Measurements from ENCODE around the gene AP2S1.
A peak's percentile ranks its signal among the peaks of the same experiment; 100 is the strongest.
"Not testable (repeated sequence)": the region's sequence is repeated elsewhere in the genome, so short reads cannot be mapped to it uniquely, and the experiment has no call there.

The AP2S1 gene

DNA sequence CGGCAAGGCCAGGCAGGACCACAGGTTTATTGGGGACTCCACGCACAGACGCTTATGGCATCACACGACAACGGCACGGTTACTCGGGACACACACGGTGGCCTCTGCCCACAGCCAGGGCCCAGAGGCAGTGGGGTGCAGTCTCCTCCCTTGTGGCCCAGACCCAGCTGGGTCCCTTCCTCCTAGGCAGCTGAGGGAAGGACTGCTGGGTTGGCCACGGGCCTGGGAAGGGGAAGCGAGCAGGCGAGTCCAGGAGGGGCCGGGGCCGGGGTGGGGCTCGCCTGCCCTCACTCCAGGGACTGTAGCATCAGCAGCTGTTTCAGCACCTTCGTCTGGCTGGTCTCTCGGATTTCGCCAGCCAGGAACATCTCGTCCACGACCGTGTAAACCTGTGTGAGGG, 12.5 kb downstream of the AP2S1 start:
- Mint-ChIP-seq H3K36me3 (ENCODE audit: low read depth) (peaks cover 22% of the 10 kb centered on the region), H3K27me3 (no peaks in the 10 kb centered on the region), H3K4me1 (ENCODE audit: low read depth) (peaks cover 3% of the 10 kb centered on the region), H3K9me3 (no peaks in the 10 kb centered on the region), H3K27ac (no peak overlapping the region), H3K4me3 (no peak overlapping the region)

DNA sequence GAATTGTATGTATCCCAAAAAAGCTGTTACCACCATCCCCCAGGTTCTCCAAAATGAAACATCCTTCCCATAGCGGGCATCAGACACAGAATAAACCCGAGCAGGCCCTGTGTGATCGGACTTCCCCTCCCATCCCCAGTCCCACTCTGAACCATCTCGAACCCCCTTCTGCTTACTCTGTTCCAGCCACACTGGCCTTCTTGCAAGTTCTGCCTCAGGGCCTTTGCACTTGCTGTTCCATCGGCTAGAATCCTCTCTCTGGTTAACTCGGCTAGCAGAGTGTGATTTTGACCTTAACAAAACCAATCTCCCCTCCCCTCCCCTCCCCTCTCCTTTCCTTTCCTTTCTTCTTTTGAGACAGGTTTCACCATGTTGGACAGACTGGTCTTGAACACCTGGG, 15.7 kb downstream of the AP2S1 start:
- no peak overlapping the region for H3K4me3 Mint-ChIP-seq
- H3K27ac Mint-ChIP-seq, result no peak overlapping the region
- no peaks in the 10 kb centered on the region for H3K27me3 Mint-ChIP-seq
- H3K36me3 Mint-ChIP-seq (ENCODE audit: low read depth), result peaks cover 11% of the 10 kb centered on the region
- no peaks in the 10 kb centered on the region for H3K9me3 Mint-ChIP-seq
- H3K4me1 Mint-ChIP-seq (ENCODE audit: low read depth), result peaks cover 2% of the 10 kb centered on the region

DNA sequence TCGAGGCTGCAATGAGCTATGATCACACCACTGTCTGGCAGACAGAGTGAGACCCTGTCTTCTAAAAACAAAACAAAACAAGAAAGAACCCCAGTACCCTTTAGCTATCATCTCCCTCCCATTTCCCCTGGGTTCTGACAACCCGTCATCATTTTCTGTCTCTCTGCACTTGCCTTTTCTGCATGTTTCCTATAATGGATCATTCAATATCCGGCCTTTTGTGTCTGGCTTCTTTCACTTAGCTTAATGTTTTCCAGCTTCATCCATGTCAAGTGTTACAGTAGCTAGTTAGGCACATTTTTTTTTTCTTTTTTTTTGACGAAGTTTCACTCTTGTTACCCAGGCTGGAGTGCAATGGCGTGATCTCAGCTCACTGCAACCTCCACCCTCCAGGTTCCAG, 16.5 kb downstream of the AP2S1 start:
- peaks cover 8% of the 10 kb centered on the region for H3K4me1 Mint-ChIP-seq (ENCODE audit: low read depth)
- no peaks in the 10 kb centered on the region for H3K27me3 Mint-ChIP-seq
- H3K36me3 Mint-ChIP-seq (ENCODE audit: low read depth), result peaks cover 11% of the 10 kb centered on the region
- H3K27ac Mint-ChIP-seq, result no peak overlapping the region
- H3K4me3 Mint-ChIP-seq, result no peak overlapping the region
- no peaks in the 10 kb centered on the region for H3K9me3 Mint-ChIP-seq

DNA sequence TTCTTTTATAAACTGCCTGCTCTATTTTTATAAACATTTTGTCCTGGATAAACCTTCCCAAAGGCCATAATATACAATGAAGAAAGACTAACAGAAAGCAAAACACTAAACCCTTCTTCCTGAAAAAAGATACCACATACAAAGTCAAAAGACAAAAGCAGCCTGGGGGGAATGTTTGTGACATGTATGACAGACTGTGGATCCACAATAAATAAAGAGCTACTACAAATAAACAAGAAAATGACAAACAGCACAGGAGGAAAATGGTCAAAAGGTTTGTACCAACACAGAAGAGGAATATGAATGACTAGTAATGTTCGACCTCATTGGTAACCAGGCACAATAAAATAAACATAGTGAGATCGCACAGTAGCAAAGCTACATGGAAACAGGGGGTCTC, 19.8 kb downstream of the AP2S1 start:
- Mint-ChIP-seq H3K4me1 (ENCODE audit: low read depth) (peaks cover 16% of the 10 kb centered on the region), H3K27me3 (no peaks in the 10 kb centered on the region), H3K27ac (no peak overlapping the region), H3K4me3 (no peak overlapping the region), H3K36me3 (ENCODE audit: low read depth) (no peaks in the 10 kb centered on the region), H3K9me3 (no peaks in the 10 kb centered on the region)

DNA sequence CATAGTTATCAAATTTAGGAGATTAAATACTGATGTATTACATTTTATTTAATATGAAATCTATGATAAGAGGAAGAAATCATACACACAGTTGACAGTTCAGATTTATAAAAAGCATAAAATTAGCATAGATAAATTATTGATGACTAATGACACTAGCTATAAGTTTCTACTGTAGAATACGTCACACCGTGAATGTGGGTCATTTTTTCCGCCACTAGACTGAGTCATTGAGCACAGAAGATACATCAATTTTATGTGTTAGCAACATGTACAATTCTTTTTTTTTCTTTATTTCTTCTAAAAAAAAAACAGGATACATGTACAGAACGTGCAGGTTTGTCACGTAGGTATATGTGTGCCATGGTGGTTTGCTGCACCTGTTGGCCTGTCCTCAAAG, 22.2 kb downstream of the AP2S1 start:
- Mint-ChIP-seq H3K4me3 (no peak overlapping the region), H3K4me1 (ENCODE audit: low read depth) (peaks cover 31% of the 10 kb centered on the region), H3K36me3 (ENCODE audit: low read depth) (no peaks in the 10 kb centered on the region), H3K27ac (peak overlapping the region; percentile 52), H3K9me3 (no peaks in the 10 kb centered on the region), H3K27me3 (no peaks in the 10 kb centered on the region)

DNA sequence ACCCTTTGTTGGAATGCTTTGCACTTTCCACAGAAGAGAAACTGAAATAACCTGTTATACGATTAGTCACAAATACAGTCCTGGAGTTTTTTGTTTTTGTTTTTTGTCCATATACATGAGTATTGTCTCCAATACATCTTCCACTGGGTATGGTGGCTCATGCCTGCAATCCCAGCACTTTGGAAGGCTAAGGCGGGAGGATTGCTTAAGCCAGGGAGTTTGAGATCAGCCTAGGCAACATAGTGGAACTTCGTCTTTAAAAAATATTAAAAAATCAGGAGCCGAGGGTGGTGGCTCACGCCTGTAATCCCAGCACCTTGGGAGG, 25.0 kb downstream of the AP2S1 start:
- H3K4me3 Mint-ChIP-seq, result no peak overlapping the region
- no peaks in the 10 kb centered on the region for H3K27me3 Mint-ChIP-seq
- peaks cover 46% of the 10 kb centered on the region for H3K4me1 Mint-ChIP-seq (ENCODE audit: low read depth)
- peak overlapping the region; percentile 15 for H3K27ac Mint-ChIP-seq
- no peaks in the 10 kb centered on the region for H3K36me3 Mint-ChIP-seq (ENCODE audit: low read depth)
- no peaks in the 10 kb centered on the region for H3K9me3 Mint-ChIP-seq

DNA sequence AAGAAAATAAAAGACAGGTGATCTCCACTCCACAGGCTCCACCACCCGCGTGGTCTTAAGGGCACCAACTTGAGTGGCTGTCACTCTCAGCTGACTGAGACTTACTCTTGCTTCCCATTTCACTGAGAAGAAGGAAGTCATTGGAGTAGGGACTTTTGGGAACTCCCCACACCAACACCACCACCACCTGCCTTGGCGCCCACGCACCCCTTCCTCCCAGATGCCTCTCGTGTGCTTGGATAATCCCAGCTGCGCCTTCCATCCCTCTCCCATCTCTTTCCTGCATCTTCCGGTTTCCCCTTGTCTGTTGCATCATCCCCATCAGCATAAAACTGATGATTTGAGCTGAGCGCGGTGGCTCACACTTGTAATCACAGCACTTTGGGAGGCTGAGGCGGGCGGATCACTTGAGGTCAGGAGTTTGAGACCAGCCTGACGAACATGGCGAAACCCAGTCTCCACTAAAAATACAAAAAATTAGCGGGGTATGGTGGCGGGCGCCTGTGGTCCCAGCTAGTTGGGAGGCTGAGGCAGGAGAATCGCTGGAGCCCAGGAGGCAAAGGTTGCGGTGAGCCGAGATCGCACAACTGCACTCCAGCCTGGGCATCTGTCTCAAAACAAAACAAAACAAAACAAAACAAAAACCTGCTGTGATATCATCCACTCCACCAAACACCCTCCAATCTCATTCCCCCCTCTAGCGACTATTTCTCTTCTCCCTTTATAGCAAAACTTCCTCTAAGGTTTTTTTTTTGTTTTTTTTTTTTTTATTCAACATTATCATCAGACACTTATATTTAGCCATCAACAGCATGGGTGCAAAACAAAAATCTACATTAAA, 25.5 kb downstream of the AP2S1 start:
- peaks cover 52% of the 10 kb centered on the region for H3K4me1 Mint-ChIP-seq (ENCODE audit: low read depth)
- no peak overlapping the region for H3K4me3 Mint-ChIP-seq
- no peaks in the 10 kb centered on the region for H3K27me3 Mint-ChIP-seq
- H3K9me3 Mint-ChIP-seq, result no peaks in the 10 kb centered on the region
- H3K36me3 Mint-ChIP-seq (ENCODE audit: low read depth), result no peaks in the 10 kb centered on the region
- peak overlapping the region; percentile 15 for H3K27ac Mint-ChIP-seq

DNA sequence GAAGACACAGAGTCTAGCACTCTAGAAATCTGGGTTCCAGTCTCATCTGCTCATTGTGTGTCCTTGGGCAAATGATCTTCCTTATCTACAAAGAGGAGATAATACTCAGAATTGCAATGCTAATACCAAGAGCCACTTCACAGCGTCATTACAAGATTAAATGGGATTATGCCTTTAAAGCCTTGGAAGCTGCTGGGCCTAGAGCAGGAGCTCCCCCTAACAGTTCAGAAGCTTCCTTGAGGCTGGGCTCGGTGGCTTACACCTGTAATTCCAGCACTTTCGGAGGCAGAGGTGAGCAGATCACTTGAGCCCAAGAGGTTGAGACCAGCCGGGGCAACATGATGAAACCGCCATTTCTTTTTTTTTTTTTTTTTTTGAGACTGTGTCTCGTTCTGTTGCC, 27.6 kb downstream of the AP2S1 start:
- H3K27ac Mint-ChIP-seq, result no peak overlapping the region
- H3K4me3 Mint-ChIP-seq, result no peak overlapping the region
- H3K36me3 Mint-ChIP-seq (ENCODE audit: low read depth), result no peaks in the 10 kb centered on the region
- H3K4me1 Mint-ChIP-seq (ENCODE audit: low read depth), result peaks cover 46% of the 10 kb centered on the region
- no peaks in the 10 kb centered on the region for H3K27me3 Mint-ChIP-seq
- H3K9me3 Mint-ChIP-seq, result no peaks in the 10 kb centered on the region

DNA sequence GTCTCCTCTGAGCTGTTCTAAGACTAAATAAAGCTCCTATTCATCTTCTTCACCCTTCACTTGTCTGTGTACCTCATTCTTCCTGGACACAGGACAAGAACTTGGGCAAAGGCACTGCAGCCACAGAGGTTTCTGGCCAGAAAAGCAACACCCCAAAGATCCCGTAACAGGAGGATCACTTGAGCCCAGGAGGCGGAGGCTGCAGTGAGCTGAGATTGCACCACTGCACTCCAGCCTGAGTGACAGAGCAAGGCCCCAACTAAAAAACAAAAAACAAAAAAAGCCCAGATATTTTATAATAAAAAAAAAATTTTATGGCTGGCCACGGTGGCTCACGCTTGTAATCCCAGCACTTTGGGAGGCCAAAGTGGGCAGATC, 28.2 kb downstream of the AP2S1 start:
- H3K4me3 Mint-ChIP-seq; H3K36me3 Mint-ChIP-seq (ENCODE audit: low read depth); H3K27me3 Mint-ChIP-seq; H3K9me3 Mint-ChIP-seq: not testable (repeated sequence)
- Mint-ChIP-seq H3K27ac (peak overlapping the region; percentile 49), H3K4me1 (ENCODE audit: low read depth) (peaks cover 46% of the 10 kb centered on the region)

DNA sequence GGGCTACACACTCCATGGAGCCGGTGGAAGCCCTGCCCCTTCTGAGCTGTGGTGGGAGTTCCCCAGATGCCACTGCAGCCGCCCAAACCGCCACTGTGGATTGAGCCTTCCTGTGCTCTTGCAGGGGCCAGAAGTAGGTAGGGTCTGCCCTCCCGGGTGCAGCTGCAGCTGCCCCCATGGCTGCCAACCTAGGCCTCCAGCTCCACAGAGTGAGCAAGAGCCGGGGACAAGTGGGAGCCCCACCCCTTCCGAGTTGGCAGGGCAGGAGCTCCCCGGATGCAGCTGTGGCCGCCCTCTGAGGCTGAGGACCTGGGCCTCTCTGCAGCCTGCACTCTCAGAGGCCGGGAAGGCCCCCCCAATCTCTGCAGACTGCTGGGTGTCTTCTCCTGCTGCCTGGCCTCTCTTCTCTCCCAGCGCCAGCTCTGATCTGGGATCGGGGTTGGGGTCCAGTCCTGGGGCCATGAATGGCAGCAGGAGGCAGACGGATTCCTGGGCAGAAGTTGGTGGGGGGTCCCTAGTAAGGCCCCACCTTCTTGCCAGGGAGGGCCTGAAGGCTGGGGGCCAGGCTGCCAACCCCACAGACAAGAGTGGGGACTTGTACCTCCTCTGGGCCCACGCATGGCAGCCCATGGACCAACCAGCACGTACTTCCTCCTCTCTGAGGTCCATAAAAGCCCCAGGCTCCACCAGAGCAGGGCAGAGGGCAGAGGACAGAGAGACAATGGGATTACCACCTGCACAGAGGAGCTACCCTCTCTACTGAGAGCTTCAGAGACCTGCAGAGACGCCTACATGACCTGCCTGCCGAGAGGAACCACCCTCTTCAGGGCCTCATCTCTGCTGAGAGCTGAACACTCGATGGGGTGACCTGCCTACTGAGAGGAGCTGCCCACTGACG, 28.9 kb downstream of the AP2S1 start:
- Mint-ChIP-seq H3K4me1 (ENCODE audit: low read depth) (peaks cover 46% of the 10 kb centered on the region), H3K27ac (peak overlapping the region; percentile 49), H3K27me3 (no peaks in the 10 kb centered on the region), H3K36me3 (ENCODE audit: low read depth) (no peaks in the 10 kb centered on the region), H3K4me3 (no peak overlapping the region), H3K9me3 (no peaks in the 10 kb centered on the region)

DNA sequence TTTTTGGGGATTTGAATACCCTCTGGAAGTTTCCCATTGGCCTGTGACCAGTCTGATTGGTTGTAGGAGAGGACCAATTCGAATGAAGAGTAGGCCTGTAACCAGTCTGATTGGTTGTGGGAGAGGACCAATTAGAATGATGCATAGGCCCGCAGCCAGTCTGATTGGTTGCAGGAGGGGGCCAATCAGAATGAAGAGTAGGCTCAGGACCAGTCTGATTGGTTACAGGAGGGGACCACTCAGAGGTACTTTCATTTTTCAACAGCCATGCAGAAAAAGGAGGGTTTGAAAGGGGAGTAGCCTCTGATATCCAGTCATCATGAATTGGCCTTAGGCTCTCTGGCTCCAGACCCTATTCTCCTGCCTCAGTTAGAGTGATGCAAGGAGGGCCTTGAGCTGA, 31.8 kb downstream of the AP2S1 start:
- no peaks in the 10 kb centered on the region for H3K36me3 Mint-ChIP-seq (ENCODE audit: low read depth)
- no peaks in the 10 kb centered on the region for H3K9me3 Mint-ChIP-seq
- no peak overlapping the region for H3K4me3 Mint-ChIP-seq
- peaks cover 31% of the 10 kb centered on the region for H3K4me1 Mint-ChIP-seq (ENCODE audit: low read depth)
- no peak overlapping the region for H3K27ac Mint-ChIP-seq
- no peaks in the 10 kb centered on the region for H3K27me3 Mint-ChIP-seq

DNA sequence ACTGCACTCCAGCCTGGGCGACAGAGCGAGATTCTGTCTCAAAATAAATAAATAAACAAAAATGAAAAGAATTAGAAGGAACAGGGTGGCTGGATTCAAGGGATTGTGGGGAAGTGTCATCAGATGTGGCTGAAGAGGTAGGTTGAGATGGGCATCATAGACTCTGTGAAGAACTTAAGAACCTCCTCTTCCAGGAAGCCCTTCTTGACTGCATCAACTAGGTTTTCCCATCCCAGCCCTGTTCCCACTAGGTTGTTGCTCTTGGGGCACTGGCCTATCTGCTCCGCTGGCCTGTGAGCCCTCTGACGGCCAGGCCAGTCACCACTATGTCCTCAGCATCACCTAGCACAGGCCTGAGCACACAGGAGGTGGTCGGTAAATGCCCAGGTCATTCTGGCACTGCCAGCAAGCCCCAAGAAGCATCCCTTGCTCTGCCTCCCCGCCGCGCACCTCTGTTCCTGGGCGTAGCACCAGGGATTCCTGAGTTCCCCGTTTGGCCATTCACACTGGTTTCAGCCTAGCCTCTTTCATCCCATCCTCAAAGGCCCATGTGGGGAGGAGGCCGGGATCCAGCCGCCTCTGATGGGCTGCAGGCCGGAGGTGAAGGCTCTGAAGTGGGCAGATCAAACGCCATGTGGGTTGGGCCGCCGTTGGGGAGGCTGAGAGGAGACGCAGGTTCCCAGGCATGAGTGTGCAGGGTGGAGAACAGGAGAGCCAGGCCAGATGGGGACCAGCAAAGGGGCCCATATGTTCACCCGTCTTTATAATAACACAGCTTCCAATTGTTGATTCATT, 34.6 kb downstream of the AP2S1 start:
- Mint-ChIP-seq H3K36me3 (ENCODE audit: low read depth) (no peaks in the 10 kb centered on the region), H3K9me3 (no peaks in the 10 kb centered on the region), H3K27ac (no peak overlapping the region), H3K4me3 (no peak overlapping the region), H3K27me3 (no peaks in the 10 kb centered on the region), H3K4me1 (ENCODE audit: low read depth) (peaks cover 19% of the 10 kb centered on the region)

DNA sequence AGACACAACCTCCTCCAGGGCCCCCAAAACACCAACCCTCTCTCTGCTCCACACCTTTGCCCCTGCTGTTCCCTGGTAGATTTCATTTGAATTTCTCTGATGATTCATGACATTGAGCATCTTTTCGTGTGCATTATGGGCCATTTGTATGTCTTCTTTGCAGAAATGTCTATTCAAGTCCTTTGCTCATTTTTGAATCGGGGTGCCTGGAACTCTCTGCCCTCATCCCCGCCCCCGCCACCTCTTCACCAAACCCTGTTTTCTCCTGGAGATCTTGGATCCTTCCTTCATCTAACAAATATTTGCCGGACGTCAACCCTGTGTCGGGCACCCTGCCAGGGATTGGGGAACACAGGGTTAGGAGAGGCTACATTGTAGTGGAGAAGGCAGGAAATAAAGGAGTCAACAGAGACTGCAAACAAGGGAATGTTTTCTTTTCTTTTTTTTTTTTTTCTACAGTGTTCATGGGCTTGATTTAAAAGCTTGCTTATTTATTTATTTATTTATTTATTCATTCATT, 36.7 kb downstream of the AP2S1 start:
- Mint-ChIP-seq H3K4me1 (ENCODE audit: low read depth) (no peaks in the 10 kb centered on the region), H3K27me3 (no peaks in the 10 kb centered on the region), H3K4me3 (no peak overlapping the region), H3K9me3 (no peaks in the 10 kb centered on the region), H3K36me3 (ENCODE audit: low read depth) (no peaks in the 10 kb centered on the region), H3K27ac (no peak overlapping the region)

DNA sequence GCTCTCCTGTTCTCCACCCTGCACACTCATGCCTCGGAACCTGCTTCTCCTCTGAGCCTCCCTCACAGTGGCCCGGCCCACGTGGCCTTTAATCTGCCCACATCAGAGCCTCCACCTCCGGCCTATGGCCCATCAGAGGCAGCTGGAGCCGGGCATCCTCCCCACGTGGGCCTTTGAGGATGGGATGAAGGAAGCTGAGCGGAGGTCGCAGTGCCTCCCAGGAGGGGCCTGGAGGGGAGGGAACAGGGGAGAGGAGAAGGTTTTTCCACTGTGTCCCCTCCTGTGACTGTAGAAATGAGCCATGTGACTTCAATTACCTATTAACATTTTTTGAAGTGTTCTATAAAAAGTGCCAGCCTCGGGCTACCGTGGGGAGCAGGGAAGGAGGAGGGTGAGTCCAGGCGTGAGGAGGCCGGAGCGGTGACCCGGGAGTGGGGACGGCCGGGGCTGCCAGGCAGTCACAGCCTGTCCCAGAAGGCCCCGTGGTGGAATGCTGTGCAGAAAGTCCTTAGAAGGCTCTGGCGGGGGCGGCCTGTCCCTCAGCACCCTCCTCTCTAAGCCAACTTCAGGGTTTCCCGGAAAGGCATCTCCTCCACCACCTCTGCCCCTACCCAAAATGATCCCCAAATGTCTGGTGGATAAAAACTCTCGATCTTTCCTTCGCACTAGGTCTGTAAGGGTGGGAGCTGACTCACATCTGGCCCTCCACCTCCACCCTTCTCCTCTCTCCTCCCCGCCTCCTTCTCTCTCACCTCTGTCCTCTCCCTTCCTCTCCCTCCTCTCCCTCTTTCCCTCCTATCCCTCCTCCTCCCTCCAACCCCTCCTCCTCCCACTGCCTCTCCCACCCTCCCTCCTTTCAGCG, 37.4 kb downstream of the AP2S1 start:
- Mint-ChIP-seq H3K9me3 (no peaks in the 10 kb centered on the region), H3K4me3 (no peak overlapping the region), H3K27me3 (no peaks in the 10 kb centered on the region), H3K27ac (no peak overlapping the region), H3K36me3 (ENCODE audit: low read depth) (no peaks in the 10 kb centered on the region), H3K4me1 (ENCODE audit: low read depth) (no peaks in the 10 kb centered on the region)
